G401 (cell line): ENCODE measurements around the gene CHST10. TPM values are rescaled to one million over a fixed set of nuclear protein-coding genes. Genes with fewer than 3 reads are reported as not detected.
A peak's percentile ranks its signal among the peaks of the same experiment; 100 is the strongest.

Source experiments
- DNase-seq: peaks from one replicate; pipeline ENCODE4 v3.0.0-alpha.2; 2015; ENCODE audit warnings: low spot score
- in situ Hi-C: cut with HindIII; loops from 2 replicates; pipeline ENCODE4 v1.10.0; 2016; ENCODE audit warnings: low sequenced_read_pairs, mixed read lengths
- total RNA-seq: library from RNA; depleted of rRNA; stranded (reverse); fragments of >200 nt; shearing (Covaris generic); gene quantifications from 2 replicates; pipeline ENCODE4 v1.2.3, GENCODE V29; 2014

CHST10 gene
- total RNA-seq, 1 experiment from 2014 or later: 23.6 TPM

DNA sequence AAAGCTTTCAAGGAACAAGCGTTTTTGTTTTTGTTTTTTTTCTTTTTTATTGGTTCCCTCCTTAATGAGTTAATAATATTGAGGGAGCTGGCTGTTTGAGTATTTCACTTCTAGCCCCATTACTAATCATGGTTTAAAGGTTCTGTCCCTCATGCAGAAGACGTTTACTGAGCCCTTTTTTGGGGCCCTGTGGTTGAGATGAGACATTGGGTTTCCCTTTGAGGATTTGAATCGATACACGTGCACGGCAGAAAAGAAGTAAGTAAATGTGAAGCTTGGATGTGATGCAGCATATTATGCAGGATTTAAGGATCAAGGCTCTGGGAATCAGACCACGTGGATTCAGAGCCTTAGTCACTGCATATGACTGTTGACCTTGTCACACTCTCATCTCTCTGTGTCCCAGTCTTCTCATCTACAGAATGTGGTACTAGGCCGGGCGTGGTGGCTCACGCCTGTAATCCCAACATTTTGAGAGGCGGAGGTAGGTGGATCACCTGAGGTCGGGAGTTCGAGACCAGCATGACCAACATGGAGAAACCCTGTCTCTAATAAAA lies 1.0 kb upstream of the CHST10 start:
- in situ Hi-C loops: no loop called here
- no peak for DNase-seq

DNA sequence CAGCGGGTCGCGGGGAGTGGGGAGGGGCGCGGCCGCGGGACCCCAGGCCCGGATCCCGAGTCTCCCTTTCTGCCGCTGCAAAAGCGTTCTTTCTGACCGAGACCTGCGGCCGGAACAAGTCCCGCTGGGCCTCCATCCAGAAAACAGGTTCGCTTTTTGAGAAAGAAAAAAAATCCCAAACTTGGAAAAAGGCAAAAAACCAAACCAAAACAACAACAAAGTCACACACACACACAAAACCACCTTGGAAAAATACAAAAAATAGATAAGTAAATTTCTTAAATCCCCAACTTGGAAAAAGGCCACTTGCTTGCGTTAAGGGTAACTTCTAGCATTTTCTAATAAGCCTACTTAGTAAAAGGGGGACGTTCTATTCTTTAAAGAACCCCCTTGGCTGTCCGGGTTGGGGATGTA lies 250 bp upstream of the CHST10 start:
- no peak for DNase-seq
- in situ Hi-C loops: no loop called here

DNA sequence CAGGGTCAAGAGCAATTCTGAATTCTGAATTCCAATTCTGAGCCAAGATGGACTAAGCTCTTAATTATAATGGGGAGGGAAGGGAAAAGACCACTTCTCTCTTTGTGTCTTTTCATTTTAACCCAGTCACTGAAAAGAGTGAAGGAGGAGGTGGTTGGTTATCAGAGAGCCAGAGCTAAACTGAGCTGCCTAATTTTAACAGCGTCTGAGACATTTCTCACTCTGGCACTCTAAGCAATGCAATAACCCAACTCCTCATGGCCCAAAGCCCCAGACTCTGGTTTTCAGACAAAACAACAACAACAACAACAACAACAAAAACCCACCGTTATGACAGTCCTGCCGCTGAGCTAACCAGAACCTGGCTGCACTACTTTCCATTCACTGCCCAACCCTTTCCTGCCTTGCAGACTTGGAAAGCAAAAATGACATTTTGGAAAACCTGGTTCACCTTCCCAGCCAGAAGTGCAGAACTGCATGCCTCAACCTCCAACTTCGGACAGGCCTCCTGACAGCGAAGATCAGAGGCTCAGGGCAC lies 1.0 kb downstream of the CHST10 start:
- in situ Hi-C loops: no loop called here
- peak; percentile 40 for DNase-seq

DNA sequence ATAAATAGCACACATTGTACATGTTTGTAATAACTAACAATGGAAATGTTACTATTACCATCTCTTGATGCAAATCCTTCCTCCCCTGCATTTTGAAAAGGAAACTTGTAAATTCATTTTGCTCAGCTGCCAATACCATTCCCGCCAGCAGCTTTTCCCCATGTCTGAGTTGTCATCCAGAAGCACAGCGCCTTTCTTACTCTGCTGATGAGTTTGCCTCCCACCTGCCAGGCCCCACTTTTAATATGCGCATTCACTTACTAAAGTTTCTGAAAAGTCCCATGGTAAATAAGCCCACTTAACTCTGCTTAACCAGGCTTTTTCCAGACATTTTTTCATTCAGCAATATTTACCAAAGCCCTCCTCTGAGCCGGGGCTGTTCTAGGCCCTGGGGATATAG lies 3.9 kb downstream of the CHST10 start:
- in situ Hi-C loops: no loop called here
- DNase-seq: no peak

DNA sequence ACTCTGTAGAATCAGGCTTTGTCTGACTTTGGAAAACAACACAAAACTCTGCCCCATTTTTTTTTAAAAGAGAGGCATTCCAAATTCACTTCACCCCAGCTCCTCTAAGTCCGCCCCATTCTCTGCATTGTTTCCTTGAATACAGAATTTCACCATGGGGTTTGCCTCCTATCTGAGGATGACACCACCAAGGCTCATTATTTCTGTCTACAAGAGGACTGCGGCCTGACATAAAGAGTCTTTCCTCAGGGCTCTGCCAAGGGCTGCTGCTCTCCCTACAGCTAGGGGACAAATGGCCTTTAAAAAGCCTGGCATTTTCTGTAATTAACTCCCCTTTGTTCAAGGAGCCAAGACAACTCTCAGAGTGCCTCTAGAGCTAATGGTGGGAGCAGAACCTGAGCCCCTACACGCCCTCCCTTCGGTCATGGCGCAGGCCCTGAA lies 4.6 kb downstream of the CHST10 start:
- in situ Hi-C loops: no loop called here
- no peak for DNase-seq

DNA sequence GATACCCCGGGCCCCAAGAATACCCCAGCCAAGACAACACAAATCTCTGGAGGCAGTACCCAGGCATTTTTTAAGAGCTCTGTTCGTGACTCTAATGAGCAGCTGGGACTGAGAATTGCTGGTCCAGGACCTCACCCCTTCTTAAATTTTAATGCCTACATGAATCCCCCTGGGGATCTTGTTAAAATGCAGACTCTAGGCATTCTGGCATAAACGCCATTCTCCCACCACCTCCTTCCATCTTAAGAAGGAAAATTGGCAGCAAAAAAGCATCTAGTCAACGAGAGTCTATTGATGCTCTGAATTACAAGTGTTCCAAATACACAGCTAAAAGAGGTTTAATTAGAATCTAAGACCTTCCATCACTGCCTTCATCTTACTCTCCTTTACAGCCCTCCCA lies 5.0 kb downstream of the CHST10 start:
- DNase-seq: no peak
- in situ Hi-C loops: no loop called here

DNA sequence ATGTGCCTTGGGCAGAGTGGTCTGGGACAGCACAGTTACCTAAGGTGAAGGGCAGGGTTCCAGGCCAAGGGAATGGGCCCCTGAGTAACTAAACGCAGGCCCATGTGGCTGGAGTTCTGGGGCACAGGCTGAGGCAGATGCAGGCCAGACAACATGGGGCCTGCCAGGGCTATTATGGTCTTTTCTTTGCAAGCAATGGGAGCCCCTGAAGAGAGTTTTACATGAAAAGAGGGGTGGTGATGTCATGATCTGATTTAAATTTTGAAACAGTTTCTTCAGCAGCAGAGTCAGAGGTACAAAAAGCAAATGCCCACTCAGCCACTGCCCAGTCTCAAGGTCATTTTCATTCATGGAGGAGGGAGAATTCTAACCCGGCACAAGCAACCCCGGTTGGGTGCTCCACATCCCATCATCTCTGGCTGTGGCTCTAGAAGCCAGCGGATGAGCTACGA lies 5.6 kb downstream of the CHST10 start:
- in situ Hi-C loops: no loop called here
- no peak for DNase-seq

DNA sequence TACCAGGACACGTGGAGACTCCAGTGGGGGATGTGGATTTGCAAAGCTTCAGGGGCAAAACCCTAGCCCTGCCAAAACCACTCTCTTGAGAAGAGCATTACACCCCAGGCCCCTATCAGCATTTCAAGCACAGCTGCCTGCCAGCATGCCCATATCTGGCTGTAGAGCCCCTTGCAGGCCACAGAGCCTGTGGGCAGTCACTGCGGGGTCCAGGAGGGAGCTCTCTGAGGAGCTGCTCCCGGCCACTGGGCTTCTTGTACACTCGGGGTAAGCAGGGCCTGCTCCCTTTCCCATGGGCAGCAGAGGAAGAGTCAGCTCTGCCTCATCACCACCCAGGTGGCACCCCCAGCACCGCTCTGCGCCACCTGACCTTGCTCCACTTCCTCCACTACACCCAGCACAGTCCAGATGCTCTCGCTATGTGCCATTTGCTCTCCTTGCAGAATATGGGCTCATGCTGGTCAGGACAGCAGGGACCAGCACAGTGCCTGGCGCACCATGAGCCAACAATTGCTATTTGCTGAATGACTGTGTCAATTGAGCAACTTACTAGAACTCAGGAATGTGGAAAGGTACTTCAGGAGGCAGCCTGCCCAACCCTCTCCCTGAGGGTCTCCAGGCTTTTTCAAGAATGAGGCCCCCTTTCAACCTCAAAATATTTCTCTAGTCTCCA lies 7.4 kb downstream of the CHST10 start:
- DNase-seq: no peak
- in situ Hi-C loops: no loop called here

DNA sequence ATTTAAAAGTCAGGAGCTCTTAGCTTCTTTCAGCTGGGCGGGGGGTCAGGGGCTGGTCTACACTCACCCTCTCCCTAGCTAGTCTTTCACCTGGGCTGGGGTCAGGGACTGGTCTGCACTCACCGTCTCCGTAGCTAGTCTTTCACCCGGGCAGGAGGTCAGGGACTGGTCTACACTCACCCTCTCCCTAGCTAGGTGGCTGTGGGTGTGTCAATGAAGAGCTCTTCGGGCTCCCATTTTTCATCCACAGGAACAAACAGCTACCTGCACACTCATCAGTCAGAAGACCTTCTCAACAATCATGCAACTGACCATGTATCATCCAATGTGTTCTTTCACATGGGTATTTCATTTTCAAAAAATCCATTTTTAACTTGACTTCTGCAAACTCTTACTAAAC lies 8.0 kb downstream of the CHST10 start:
- no peak for DNase-seq

DNA sequence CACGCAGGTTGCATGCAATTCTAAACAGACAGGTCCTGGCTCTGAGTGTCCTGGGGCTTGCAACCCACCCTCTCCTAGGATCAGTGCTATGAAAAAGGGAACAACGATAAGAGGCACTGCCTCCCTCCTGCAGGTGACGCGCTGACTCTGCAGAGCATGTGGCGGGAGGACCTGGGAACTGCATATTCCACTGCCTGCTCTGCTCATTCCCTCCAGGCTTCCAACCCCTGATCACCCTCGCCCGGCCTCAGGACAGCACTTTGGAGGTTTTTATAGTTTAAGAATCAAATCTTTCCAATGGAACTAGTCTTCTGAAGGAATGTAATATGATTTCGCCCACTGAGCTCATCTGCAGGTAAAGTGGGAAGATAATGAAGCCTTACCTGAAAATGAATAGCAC lies 8.5 kb downstream of the CHST10 start:
- DNase-seq: no peak
- in situ Hi-C loops: no loop called here

More for the DNA sequence above, 8.0 kb downstream of the CHST10 start:
- in situ Hi-C loops: no loop called here

DNA sequence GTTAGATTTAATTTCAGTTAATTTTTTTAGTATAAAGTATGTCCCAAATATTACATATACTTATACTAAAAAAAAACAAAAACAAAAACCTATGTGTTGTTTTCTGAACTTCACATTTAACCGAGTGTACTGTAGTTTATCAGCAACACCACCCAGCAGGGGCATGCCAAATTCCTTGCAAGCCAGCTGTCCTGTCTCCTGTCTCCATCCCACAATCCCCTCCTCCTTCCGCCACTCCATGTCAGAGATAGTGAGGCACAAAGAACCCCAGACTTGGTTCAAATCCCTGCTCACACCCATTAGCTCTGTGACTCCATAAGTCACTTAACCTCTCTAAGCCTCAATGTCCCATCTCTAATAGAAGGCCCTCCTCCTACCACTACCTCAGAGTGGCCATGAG lies 9.4 kb downstream of the CHST10 start:
- DNase-seq: no peak
- in situ Hi-C loops: no loop called here

DNA sequence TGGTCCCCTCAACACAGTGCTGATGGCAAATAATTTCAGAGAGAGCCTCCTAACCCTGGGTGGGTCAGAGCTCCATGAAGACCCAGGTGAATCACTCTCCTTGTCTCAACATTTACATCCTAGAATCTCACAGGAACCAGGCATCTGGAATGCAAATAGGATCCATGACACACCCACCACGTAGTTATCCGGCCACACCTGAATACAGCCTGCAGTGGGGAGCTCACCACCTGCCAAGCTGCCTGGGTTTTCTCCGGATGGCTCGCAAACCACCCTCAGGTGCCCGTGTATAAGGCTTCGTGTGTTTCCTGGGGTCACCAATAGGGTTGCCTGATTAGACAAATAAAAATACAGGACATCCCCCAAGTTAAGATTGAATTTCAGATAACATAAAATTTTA lies 9.9 kb downstream of the CHST10 start:
- DNase-seq: no peak
- in situ Hi-C loops: no loop called here

DNA sequence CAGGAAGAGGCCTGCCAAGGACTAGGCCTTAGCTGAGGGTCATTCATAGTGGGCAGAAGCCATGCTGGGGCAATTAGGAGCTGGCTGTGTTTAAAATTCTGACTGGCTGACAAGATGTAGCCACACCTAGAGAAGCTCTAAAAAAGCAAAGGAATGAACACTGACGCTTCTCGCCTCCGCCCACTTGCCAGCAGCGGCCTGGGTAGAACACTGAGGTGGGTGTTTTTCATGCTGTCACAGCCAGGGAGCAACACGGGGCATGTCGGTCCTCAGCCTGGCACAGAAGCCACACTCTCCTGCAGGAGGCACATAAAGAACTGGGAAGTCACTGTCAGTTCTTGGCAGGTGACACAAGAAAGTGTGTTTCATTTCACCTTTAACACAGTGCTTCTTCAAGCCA lies 10.4 kb downstream of the CHST10 start:
- in situ Hi-C loops: no loop called here
- DNase-seq: no peak

DNA sequence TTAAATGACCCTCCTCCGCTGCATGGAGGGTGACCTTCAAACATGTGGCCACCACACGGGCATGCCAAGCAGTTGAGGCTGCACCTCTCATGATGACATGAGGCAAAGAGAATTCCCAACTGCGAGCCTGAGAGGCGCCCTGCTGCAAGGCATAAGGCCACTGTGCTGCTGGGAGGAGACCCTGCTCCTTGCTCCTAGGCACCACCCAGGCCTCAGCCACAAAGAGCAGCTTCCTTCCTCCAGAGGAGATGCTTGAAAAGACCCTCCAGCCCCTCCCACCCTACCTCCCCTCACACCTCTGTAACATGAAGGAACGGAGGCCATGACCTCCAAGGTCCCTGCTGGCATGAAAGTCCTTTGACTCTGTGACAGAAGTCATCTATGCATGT lies 11.4 kb downstream of the CHST10 start:
- in situ Hi-C loops: no loop called here
- DNase-seq: no peak

DNA sequence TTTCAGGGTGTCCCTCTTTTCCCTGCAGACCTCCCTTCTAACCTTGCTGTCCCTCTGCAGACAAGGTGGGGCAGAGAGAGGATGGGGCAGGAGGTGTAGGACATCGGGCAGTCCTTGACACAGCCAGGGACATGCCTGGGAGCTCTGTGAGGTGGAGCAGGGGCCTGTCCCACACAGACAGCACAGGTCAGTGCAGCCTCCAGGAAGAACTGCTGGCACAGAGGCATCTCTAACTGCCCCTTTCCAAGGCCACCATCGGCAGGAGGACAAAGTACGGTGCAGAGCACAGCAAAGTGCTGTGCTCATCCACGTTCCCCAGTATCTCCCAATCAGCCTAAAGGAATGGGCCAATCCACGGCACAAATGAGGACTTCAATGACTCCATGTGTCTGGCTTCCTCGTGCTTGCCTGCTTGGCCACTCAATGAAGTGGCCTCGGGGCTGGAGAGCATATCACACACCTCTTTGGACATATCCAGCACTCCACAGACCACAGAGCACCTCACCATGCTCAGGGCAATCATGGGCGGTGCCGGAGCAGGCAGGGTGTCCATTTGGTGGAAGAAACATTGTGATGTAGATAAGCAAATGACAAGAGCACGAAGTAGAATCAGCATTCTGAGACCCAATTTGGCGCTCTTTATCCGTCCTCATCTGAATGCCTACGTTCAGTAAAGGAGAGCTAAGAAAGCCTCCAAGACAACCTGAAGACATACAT lies 11.9 kb downstream of the CHST10 start:
- DNase-seq: no peak
- in situ Hi-C loops: no loop called here

DNA sequence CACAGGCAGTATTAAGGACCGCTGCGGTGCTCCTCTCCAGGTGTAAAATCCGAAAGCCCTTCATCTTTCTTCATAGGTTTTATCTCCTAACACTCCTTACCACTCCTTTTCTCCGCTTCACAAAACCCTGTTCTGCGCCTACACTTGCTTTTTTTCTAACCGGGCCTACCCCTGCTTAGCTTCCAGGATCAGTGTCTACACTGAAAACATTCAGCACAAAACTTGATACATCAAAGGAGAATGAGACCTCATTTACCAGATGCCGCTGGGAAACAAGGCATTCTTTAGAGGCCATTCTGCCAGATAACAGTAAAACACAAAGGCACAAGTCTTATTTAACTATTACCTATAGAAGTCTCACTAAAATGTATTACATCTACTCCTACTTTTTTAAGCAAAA lies 13.1 kb downstream of the CHST10 start:
- in situ Hi-C loops: no loop called here
- no peak for DNase-seq

DNA sequence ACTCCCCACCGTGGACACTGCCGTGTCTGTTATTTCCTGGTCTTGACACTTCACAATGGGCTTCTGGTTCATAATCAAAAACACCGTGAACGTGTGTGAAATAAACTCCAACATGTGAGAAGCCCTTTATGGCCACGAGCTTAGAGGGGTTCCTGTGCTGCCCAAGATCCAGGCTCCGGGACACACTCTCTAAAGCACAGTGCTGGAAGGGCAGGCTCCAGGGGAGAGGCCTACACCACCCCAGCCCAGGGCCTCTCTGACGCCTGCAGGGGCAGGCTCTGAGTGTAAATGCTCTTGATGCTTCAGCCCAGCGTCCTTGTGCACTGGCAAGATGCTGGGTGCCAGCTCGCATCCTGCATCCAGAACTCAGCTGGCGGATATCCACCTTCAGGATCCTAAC lies 13.7 kb downstream of the CHST10 start:
- in situ Hi-C loops: no loop called here
- DNase-seq: no peak

DNA sequence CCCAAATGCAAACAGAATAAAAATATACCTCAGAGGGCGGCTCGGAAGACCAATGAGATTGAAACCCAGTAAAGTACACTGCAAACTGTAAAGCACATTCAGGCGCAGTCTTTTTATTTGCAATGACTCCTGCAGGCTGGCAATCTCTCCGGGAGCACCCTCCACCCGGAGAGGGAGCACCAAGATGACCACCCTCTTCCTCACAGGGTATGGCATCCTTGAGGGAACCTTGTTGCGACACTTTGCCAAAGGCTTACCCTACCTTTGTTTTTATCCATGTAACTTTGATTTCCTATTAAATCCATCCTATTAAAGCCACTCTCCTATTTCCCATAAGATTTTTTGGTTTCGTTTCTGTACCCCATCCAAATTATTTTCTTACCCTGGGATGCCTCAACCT lies 16.2 kb downstream of the CHST10 start:
- DNase-seq: no peak
- in situ Hi-C loops: no loop called here

DNA sequence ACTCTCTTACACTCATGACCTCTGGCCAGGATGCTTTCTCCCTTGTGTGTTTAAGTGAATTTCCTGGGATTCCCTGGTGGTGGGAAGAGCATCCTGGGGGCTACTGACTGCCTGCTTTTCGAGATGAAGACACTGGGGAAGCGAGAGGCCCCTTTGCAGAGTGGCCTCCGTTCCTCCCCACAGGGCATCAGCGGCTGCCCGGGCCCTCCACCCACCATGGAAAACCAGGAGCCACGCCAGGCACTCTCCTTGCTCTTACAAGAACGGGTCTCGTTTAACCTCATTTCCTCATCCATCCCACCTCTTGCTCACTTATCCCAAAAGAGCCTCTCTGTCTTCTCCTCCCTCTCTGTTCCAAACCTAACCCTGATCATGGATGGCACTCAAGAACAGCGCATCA lies 17.8 kb downstream of the CHST10 start:
- no peak for DNase-seq
- in situ Hi-C loops: no loop called here

DNA sequence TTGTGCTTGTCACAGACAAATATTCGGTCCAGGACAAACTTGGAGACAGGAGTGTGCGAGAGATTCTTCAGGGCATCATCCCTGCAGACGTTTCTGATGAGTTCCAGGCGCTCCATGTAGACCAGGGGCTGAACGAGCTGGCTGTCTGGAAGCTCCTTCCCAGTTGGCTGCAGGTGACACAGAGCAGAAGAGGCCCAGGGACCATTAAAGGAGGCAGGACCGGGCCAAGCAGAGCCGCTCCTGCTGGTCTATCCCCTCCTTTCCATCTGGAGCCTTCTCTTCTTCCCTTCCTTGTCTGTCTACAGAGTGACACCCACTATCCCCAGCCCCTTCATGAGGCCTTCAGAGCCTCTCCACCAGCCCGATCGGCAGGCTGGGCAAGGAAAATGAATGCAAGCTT lies 19.5 kb downstream of the CHST10 start:
- in situ Hi-C loops: no loop called here
- no peak for DNase-seq
